Left lung (tissue), 10 donors: ENCODE results near the gene ELF3. TPM values are rescaled to one million over a fixed set of nuclear protein-coding genes. Genes with fewer than 3 reads are reported as not detected.

Experiments
- ATAC-seq: fragments of 200-7000 bp; cut with Tn5 transposase; one replicate; pipeline ENCODE4 v1.9.1; 2020; ENCODE audit warnings: moderate library complexity
- DNase-seq, 4 donors: peaks; one replicate each; pipeline ENCODE4 v3.0.0-alpha.2; 2013 to 2020
- H3K27ac ChIP-seq, 2 donors: fragments of 200-600 bp; sonication (generic) in 1 of 2; one replicate each; pipeline versions ENCODE4 v1.5.0 to v1.8.0; 2020 to 2021
- H3K27me3 ChIP-seq, 2 donors: fragments of 200-600 bp; sonication (generic) in 1 of 2; one replicate each; pipeline versions ENCODE4 v1.5.0 to v1.8.0; 2020 to 2021
- H3K36me3 ChIP-seq, 2 donors: fragments of 200-600 bp; sonication (generic) in 1 of 2; one replicate each; pipeline versions ENCODE4 v1.5.0 to v1.8.0; 2020 to 2021
- H3K4me1 ChIP-seq, 2 donors: fragments of 200-600 bp; one replicate each; pipeline ENCODE4 v1.8.0; 2021
- H3K4me3 ChIP-seq, 2 donors: fragments of 200-600 bp; sonication (generic) in 1 of 2; one replicate each; pipeline versions ENCODE4 v1.5.0 to v1.8.0; 2020 to 2021; ENCODE audit warnings: mild to moderate bottlenecking in 1 of 2
- H3K9me3 ChIP-seq, 2 donors: fragments of 200-600 bp; sonication (generic) in 1 of 2; one replicate each; pipeline versions ENCODE4 v1.5.0 to v1.8.0; 2020 to 2021
- intact Hi-C, 2 donors: fragments of 100-400 bp; cut with DNase I; formaldehyde crosslinking; loops; one replicate each; pipeline versions ENCODE4 v1.11.2 to v1.14.2; 2022
- polyA plus RNA-seq, 6 donors: library from polyadenylated mRNA; unstranded; fragments of 120-200 nt; gene quantifications; one replicate each; pipeline ENCODE4 v1.2.1, GENCODE V29; 2013; ENCODE audit not compliant: insufficient read length in 6 of 6
- total RNA-seq, 2 donors: library from RNA; stranded (reverse); fragmentation: NEBNext Ultra II Directional; extraction: Animal tissue kit (Norgen Biotek cat#: 25700); gene quantifications; one replicate each; pipeline ENCODE4 v1.2.1, GENCODE V29; 2021
- TF ChIP-seq, protein P1 (sequence below), 2 donors: fragments of 200-600 bp; sonication (generic) in 1 of 2; IDR thresholded peaks; one replicate each; pipeline versions ENCODE4 v1.5.0 to v1.8.0; 2021; ENCODE audit warnings: antibody characterized with exemption in 2 of 2
- donor health status: DM: no; HTN: yes; CAD: no.
- donor health status: DM: no; HTN: no; CAD: no.

ELF3 gene
- total and polyA plus RNA-seq, 8 donors: 59.7 to 146 (median 79.5) TPM

DNA sequence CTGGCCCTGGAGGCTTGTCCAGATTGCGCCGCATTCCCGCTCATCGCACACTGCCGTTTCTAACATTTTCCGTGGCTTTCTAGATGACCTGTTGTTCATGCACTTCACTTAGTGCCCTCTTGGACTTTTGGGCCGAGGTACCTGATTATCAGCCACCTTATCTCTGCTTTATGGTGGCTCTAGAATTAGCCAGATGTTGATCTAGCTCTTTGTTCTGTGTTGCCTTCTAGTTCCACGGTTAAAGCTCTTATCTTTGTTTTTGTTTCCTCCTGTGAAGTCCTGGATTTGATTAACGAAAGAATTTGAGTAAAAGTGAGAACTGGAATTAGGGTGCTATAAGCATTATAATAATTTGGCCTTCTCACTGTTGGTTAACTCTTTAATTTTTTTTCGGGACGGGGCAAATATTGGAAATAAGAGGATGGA is 27.0 kb upstream of the ELF3 start:
- DNase-seq: no peak
- Histone ChIP-seq H3K4me3 (peak overlapping the region; percentile 95 to 96), H3K27ac (peak overlapping the region; percentile 97), H3K36me3 (peaks cover 0 to 7% of the 10 kb centered on the region in 2 donors), H3K27me3 (no peaks in the 10 kb centered on the region), H3K9me3 (no peaks in the 10 kb centered on the region), H3K4me1 (peaks cover 0 to 24% of the 10 kb centered on the region in 2 donors)
- no peak for ATAC-seq
- TF ChIP-seq, protein P1, sequence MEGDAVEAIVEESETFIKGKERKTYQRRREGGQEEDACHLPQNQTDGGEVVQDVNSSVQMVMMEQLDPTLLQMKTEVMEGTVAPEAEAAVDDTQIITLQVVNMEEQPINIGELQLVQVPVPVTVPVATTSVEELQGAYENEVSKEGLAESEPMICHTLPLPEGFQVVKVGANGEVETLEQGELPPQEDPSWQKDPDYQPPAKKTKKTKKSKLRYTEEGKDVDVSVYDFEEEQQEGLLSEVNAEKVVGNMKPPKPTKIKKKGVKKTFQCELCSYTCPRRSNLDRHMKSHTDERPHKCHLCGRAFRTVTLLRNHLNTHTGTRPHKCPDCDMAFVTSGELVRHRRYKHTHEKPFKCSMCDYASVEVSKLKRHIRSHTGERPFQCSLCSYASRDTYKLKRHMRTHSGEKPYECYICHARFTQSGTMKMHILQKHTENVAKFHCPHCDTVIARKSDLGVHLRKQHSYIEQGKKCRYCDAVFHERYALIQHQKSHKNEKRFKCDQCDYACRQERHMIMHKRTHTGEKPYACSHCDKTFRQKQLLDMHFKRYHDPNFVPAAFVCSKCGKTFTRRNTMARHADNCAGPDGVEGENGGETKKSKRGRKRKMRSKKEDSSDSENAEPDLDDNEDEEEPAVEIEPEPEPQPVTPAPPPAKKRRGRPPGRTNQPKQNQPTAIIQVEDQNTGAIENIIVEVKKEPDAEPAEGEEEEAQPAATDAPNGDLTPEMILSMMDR (IDR thresholded peaks at IDR 0.05): peak in 1 of 2 donors; percentile 25
- intact Hi-C loops: no loop called here

DNA sequence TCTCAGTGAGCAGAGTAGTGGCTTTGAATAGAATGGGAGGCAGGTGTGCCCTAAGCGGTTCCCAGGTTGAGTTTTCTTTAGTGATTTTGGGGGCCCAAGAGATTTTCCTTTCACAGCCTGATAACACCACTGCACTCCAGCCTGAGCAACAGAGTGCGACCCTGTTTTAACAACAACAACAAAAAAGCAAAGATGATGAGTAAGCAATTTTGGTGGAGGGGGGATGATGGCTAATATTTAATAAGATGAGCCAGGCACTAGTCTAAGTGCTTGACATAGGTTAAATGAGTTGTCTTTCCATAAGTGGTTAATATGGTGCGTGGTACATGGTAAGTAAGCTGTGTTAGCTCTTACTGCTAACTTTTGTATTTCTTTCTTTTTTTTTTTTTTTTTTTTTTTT is 25.9 kb upstream of the ELF3 start:
- TF ChIP-seq, protein P1 (IDR thresholded peaks at IDR 0.05): no peak
- no peak overlapping the region for H3K4me3 ChIP-seq
- DNase-seq (no peak), ATAC-seq (no peak)
- no peaks in the 10 kb centered on the region for H3K9me3 ChIP-seq
- H3K4me1 ChIP-seq: peaks cover 0 to 24% of the 10 kb centered on the region in 2 donors
- intact Hi-C loops: no loop called here
- no peak overlapping the region for H3K27ac ChIP-seq
- peaks cover 0 to 18% of the 10 kb centered on the region in 2 donors for H3K36me3 ChIP-seq
- H3K27me3 ChIP-seq: no peaks in the 10 kb centered on the region

DNA sequence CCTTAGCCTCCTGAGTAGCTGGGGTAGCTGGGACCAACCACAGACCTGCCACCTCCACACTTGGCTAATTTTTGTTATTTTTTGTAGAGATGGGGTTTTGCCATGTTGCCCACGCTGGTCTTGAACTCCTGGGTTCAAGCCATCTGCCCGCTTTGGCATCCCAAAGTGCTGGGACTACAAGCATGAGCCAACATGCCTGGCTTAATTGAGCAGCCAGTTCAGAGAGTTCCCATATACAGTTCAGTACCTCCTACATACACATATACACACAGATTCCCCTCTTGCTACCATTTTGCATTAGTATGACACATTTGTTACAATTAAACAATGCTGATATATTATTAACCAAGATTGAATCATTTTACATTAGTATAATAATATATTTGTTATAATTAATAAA is 25.0 kb upstream of the ELF3 start:
- peaks cover 0 to 24% of the 10 kb centered on the region in 2 donors for H3K4me1 ChIP-seq
- no peak for DNase-seq
- H3K36me3 ChIP-seq: peaks cover 0 to 27% of the 10 kb centered on the region in 2 donors
- no peaks in the 10 kb centered on the region for H3K9me3 ChIP-seq
- TF ChIP-seq, protein P1 (IDR thresholded peaks at IDR 0.05): no peak
- H3K27ac ChIP-seq: no peak overlapping the region
- no peak overlapping the region for H3K4me3 ChIP-seq
- no peak for ATAC-seq
- H3K27me3 ChIP-seq: no peaks in the 10 kb centered on the region
- intact Hi-C loops: no loop called here

DNA sequence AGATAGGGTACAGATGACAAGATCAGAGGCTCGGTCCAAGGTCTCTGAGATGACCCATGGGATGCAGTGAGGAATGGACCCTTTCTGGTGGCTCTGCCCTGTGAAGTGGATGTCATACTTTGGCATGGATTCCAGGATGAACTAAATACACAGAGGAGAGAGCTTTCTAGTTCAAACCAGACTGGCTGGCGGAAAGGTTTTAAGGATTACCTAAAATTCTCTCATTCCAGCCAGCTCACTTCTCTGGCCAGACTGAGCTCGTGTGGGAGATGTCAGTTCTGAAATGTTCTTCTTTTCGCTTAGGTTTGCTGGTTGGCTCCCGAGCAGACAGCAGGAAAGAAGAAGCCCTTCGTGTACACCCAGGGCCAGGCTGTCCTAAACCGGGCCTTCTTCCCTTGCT is 21.8 kb upstream of the ELF3 start:
- H3K9me3 ChIP-seq: no peaks in the 10 kb centered on the region
- TF ChIP-seq, protein P1 (IDR thresholded peaks at IDR 0.05): no peak
- no peak overlapping the region for H3K4me3 ChIP-seq
- no peaks in the 10 kb centered on the region for H3K27me3 ChIP-seq
- H3K36me3 ChIP-seq: peaks cover 0 to 59% of the 10 kb centered on the region in 2 donors
- intact Hi-C loops: no loop called here
- ATAC-seq: no peak
- H3K27ac ChIP-seq: no peak overlapping the region
- DNase-seq: no peak
- H3K4me1 ChIP-seq: peaks cover 0 to 13% of the 10 kb centered on the region in 2 donors

DNA sequence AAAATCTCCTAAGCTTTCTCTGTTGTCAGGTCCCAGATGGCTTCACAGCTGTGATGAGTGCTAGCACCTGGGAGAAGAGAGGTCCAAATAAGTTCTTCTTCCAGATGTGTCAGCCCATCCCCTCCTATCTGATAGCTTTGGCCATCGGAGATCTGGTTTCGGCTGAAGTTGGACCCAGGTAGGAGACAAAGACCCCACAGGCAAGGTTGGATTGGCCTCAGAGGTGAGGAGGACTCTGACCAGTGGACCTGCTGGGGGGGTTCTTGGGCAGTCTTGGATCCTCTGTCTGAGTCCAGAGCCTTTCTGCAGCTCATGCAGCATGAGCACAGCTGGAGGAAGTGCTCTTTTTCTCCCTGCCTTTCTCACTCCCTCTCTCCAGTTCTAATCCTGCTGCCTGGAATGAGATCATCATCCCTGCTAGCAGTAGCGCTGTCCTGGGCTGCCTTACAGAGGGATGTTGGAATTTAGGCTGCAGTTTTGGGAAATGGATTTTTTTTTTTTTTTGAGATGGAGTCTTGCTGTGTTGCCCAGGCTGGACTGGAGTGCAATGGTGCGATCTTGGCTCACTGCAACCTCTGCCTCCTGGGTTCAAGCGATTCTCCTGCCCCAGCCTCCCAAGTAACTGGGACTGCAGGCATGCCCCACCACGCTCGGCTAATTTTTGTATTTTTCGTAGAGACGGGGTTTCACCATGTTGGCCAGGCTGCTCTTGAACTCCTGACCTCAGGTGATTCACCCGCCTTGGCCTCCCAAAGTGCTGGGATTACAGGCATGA is 20.8 kb upstream of the ELF3 start:
- peaks cover 0 to 69% of the 10 kb centered on the region in 2 donors for H3K36me3 ChIP-seq
- no peaks in the 10 kb centered on the region for H3K9me3 ChIP-seq
- H3K4me1 ChIP-seq: peaks cover 0 to 5% of the 10 kb centered on the region in 2 donors
- intact Hi-C loops: no loop called here
- no peak for ATAC-seq
- H3K27me3 ChIP-seq: no peaks in the 10 kb centered on the region
- H3K27ac ChIP-seq: no peak overlapping the region
- TF ChIP-seq, protein P1 (IDR thresholded peaks at IDR 0.05): no peak
- DNase-seq: no peak
- no peak overlapping the region for H3K4me3 ChIP-seq
